Measurements from ENCODE around the gene C17orf75.

DNA sequence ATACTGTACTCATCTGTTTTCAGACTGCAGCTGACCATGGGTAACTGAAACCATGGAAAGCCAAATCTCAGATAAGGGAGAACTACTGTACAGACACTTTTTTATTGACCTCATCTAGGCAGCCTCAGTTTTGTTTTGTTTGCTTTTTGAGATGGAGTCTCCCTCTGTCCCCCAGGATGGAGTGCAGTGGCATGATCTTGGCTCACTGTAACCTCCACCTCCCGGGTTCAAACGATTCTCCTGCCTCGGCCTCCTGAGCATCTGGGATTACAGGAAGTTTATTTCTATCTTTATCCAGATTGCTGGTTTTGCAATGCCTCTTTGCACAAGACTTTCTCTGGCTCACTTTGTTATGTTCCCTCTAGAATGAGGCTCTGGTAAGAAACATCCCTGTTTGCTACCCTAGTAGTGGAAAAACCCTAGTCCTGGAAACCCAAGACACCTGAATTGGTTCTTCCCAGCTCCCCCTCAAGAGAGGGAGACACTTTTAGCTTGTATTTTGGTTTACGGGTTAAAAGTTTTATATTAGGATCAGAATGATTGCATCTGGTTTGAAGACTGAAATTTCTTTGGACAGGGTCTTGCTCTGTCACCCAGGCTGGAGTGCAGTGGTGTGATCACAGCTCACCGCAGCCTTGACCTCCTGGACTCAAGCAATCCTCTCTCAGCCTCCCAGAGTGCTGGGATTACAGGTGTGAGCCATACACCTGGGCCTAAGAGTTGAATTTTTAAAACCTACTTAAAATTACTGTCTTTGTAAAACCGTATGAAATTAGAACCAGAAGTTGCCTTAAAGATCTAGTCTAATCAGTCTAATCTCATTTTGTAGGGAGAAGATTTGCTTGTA lies 46.9 kb upstream of the C17orf75 start:
- TF ChIP-seq, protein P1, sequence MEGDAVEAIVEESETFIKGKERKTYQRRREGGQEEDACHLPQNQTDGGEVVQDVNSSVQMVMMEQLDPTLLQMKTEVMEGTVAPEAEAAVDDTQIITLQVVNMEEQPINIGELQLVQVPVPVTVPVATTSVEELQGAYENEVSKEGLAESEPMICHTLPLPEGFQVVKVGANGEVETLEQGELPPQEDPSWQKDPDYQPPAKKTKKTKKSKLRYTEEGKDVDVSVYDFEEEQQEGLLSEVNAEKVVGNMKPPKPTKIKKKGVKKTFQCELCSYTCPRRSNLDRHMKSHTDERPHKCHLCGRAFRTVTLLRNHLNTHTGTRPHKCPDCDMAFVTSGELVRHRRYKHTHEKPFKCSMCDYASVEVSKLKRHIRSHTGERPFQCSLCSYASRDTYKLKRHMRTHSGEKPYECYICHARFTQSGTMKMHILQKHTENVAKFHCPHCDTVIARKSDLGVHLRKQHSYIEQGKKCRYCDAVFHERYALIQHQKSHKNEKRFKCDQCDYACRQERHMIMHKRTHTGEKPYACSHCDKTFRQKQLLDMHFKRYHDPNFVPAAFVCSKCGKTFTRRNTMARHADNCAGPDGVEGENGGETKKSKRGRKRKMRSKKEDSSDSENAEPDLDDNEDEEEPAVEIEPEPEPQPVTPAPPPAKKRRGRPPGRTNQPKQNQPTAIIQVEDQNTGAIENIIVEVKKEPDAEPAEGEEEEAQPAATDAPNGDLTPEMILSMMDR (conservative IDR thresholded peaks at IDR 0.05; ENCODE audit: low read depth, low read length) = no peak
- no peak for TF ChIP-seq EZH2 (IDR thresholded peaks at IDR 0.05; ENCODE audit: borderline replicate concordance, low read depth, low read length, poor library complexity, severe bottlenecking)
